Activated naive CD4-positive, alpha-beta T cell (primary cell): ENCODE data around the gene TBC1D10A.

ENCODE experiments used
- DNase-seq, 4 experiments: peaks; one replicate each; lab custom pipeline; 2025; lab: John Stamatoyannopoulos, UW

The TBC1D10A gene, protein sequence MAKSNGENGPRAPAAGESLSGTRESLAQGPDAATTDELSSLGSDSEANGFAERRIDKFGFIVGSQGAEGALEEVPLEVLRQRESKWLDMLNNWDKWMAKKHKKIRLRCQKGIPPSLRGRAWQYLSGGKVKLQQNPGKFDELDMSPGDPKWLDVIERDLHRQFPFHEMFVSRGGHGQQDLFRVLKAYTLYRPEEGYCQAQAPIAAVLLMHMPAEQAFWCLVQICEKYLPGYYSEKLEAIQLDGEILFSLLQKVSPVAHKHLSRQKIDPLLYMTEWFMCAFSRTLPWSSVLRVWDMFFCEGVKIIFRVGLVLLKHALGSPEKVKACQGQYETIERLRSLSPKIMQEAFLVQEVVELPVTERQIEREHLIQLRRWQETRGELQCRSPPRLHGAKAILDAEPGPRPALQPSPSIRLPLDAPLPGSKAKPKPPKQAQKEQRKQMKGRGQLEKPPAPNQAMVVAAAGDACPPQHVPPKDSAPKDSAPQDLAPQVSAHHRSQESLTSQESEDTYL

DNA sequence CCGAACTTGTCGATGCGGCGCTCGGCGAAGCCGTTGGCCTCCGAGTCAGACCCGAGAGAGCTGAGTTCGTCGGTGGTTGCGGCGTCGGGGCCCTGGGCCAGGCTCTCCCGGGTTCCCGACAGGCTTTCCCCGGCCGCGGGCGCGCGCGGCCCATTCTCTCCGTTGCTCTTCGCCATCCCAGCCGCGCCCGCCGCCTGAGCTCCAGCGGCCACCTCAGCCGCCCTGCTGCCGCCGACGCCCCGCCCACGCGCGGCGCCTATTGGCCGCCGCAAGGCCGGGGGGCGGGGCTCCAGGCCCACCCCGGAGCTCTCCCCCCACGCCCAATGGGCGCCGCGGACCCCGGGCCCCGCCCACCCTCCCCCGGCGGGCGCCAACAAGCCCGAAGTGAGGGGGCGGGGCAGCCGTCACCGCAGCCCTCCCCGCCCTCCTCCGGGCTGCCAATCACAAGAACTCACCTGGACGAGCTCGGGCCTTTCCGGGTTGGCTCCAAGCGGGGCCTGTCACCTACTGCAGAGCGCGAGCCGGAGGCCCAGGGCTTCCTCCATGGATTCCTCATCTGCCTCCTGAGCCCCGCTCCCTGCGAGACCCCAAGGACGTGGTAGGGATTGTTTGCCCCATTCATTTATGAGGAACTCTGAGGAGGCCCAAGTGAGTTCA, at the start of gene TBC1D10A:
Gene TBC1D10A, minus strand, starts transcription at position 236 of the 657 bp plus-strand sequence. Its CDS starts 60 bp downstream, at position 176.
- DNase-seq, result peak; percentile 66 to 96 (median 84)

- no peak for DNase-seq
Measured at GRCh38 chr22:30375312-30375849, 48.6 kb upstream of the TBC1D10A start.

- DNase-seq, result no peak
Measured at GRCh38 chr22:30373331-30374325, 46.9 kb upstream of the TBC1D10A start.

- no peak for DNase-seq
Measured at GRCh38 chr22:30372915-30373314, 46.2 kb upstream of the TBC1D10A start.

DNA sequence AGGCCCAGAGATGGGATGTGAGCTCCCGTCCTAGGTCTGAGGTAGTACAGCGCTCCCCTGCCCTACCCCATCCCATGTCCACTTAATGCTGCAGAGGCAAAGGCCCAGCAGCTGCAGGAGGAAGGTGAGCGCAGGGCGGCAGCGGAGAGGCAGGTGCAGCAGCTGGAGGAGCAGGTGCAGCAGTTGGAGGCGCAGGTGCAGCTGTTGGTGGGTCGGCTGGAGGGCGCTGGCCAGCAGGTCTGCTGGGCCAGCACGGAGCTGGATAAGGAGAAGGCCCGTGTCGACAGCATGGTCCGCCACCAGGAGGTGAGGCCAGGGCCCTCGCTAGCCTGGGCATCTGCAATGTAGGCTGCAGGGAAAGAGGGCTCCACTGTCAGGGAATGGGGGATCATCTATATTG, 45.2 kb upstream of the TBC1D10A start:
- no peak for DNase-seq

DNA sequence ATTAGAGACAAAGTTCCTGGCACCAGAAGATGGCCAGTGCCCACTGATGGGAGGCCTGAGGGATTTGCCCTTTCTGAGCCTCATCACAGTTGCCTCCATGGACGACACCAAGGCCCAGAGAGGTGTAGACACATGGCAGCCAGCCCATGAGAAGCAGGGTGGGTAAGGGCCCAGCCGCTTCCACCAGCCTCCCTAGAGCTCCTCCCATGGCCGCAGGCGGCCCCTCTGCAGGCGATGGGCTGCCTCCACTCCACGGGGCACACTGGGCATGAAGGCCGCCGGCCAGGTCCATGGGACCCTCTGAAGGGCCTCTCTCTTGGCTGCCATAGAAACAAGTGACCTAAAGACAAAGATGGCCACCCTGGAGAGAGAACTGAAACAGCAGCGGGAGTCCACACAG, 44.6 kb upstream of the TBC1D10A start:
- DNase-seq, result no peak

- no peak for DNase-seq
Measured at GRCh38 chr22:30370641-30371230, 44.0 kb upstream of the TBC1D10A start.

DNA sequence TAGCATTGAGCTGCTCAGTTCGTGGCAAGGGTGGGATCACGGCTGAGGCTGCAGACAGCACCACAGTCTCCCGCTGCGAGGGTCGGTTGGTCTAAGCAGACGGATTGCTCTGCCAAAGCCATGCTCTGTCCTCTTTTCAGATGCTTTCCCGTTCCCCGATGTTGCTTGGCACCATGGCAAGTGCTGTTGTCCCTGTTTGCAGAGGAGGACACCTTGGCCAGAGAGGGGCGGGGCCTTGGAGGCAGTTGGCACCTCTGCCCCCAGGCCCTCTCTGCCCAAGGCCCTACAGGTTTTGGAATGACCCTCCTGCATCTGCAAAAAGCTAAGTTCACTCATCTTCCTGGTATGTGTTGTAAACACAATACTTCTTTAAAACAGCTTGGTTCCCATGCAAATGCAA, 41.7 kb upstream of the TBC1D10A start:
- DNase-seq, result no peak

DNA sequence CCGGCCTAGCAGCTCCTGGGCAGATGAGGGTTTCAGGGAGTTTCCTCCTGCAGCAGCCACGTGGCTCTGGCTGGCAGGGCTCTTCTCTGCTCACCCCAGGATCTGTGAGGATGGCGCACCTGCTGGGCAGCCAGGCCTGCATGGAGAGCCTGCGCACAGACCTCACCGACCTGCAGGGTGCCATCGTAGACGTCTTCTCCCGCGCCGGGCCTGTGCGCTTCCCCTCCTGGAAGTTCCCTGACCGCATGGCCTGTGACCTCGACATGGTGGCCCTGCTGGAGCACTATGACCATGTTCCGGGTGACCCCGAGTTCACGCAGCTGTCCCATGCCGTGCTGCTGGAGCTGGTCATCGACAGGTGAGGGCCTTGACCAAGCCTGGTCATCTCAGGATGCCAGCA, 39.1 kb upstream of the TBC1D10A start:
- DNase-seq, result no peak

GRCh38 chr22:30362651-30363281, 36.0 kb upstream of the TBC1D10A start:
- no peak for DNase-seq

GRCh38 chr22:30361916-30362650, 35.3 kb upstream of the TBC1D10A start:
- DNase-seq, result no peak

GRCh38 chr22:30358541-30358940, 31.8 kb upstream of the TBC1D10A start:
- DNase-seq, result no peak

- no peak for DNase-seq
Measured at GRCh38 chr22:30357650-30358215, 31.0 kb upstream of the TBC1D10A start.

DNA sequence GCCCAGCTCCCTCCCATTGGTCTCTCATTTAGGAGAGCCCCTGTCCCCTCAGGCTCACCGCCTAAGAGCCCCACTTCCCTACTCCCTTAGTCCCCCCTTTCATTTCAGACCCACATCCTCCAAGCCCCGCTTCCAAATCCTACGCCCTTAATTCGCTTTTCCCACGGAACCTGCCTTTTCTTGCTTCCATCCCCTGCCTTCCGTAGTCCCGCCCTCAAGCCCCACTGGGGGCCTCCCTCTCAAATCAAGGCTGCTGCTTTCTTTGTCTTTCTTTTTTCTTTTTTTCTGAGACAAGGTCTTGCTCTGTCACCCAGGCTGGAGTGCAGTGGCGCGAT, 30.5 kb upstream of the TBC1D10A start:
- peak in 1 of 4 experiments; percentile 28 for DNase-seq

GRCh38 chr22:30356449-30357235, 29.9 kb upstream of the TBC1D10A start, which contains the start of the genes CCDC157 and SF3A1:
TSS of gene CCDC157 (plus strand) at chr22:30357007. CDS start at chr22:30366001, 8,994 bp downstream.
TSS of gene SF3A1 (minus strand) at chr22:30356894. CDS start at chr22:30356792, 102 bp downstream.
- peak; percentile 60 to 81 (median 69) for DNase-seq

GRCh38 chr22:30354644-30355043, 27.9 kb upstream of the TBC1D10A start:
- DNase-seq, result no peak

DNA sequence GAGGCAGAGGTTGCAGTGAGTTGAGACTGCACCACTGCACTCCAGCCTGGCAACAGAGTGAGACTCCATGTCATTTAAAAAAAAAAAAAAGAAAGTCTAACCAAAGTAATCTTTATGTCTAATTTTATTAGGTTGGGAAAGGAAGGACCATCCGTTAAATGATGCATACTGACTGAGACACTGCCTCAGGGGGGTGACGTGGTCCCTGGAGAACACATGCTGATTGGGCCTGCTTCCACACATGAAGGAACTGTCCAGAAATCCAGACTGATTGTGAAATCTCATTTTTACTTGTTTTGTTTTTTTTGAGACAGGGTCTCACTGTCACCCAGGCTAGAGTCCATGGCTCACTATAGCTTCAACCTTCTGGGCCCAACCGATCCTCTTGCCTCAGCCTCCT, 24.5 kb upstream of the TBC1D10A start:
- DNase-seq, result no peak

GRCh38 chr22:30348809-30349208, 22.1 kb upstream of the TBC1D10A start:
- DNase-seq, result no peak

DNA sequence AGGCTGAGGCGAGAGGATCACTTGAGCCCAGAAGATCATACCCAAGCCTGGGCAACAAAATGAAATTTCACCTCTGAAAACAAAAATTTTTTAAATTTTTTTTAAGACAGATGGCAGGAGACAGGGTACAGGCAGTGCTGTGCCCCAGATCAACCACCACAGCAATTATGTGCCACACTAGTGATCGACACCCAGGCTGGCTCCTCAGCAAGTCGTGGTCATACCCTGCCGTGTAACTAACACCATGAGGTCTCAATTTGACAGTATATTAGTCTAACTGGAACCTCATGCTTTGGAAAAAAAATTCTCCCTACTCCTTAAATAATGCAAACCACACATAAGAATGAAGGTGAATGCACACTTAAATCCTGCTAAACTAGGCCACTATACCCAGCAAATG, 21.7 kb upstream of the TBC1D10A start:
- DNase-seq, result no peak
